Inflammatory macrophage (primary cell): Measurements from ENCODE around the gene VEGFB.

ENCODE experiments used
- DNase-seq, 2 donors: peaks; one replicate each; pipeline ENCODE4 v3.0.0-alpha.2; 2020 to 2022

VEGFB gene

GRCh38 chr11:64211181-64211872 lies 23.1 kb upstream of the VEGFB start:
- no peak for DNase-seq

- DNase-seq = no peak
These were observed 17.5 kb upstream of the VEGFB start for GRCh38 chr11:64216879-64217278.

GRCh38 chr11:64218628-64219353 lies 15.6 kb upstream of the VEGFB start:
- DNase-seq = no peak

- DNase-seq = no peak
These were observed 15.1 kb upstream of the VEGFB start for GRCh38 chr11:64219354-64219684.

- DNase-seq = no peak
These were observed 14.6 kb upstream of the VEGFB start for GRCh38 chr11:64219755-64220154.

GRCh38 chr11:64220271-64220670 lies 14.1 kb upstream of the VEGFB start:
- no peak for DNase-seq

GRCh38 chr11:64220798-64221197 lies 13.6 kb upstream of the VEGFB start:
- no peak for DNase-seq

- DNase-seq = no peak
These were observed 11.8 kb upstream of the VEGFB start for GRCh38 chr11:64222651-64223000.

GRCh38 chr11:64223001-64223651 lies 11.3 kb upstream of the VEGFB start:
- DNase-seq = no peak

- no peak for DNase-seq
These were observed 10.1 kb upstream of the VEGFB start for GRCh38 chr11:64224151-64224890.

GRCh38 chr11:64224891-64225607 lies 9.3 kb upstream of the VEGFB start:
- peak in 1 of 2 donors; percentile 55 for DNase-seq

- peak; percentile 92 to 94 for DNase-seq
These were observed 8.5 kb upstream of the VEGFB start, which contains the start of the genes NUDT22 and TRPT1 for GRCh38 chr11:64225608-64226506. Gene NUDT22, plus strand, starts transcription at chr11:64226274. Its CDS starts 379 bp downstream, at chr11:64226653. Gene TRPT1, minus strand, starts transcription at chr11:64226186. Its CDS starts 326 bp downstream, at chr11:64225860.

- peak; percentile 82 to 93 for DNase-seq
These were observed 7.8 kb upstream of the VEGFB start for GRCh38 chr11:64226507-64227051.

GRCh38 chr11:64227405-64227956 lies 6.9 kb upstream of the VEGFB start:
- no peak for DNase-seq

GRCh38 chr11:64229090-64229743 lies 5.2 kb upstream of the VEGFB start:
- no peak for DNase-seq

GRCh38 chr11:64229744-64230170 lies 4.6 kb upstream of the VEGFB start:
- DNase-seq = no peak

- peak; percentile 73 to 86 for DNase-seq
These were observed 4.0 kb upstream of the VEGFB start, which contains the start of gene DNAJC4 for GRCh38 chr11:64230171-64230984. Gene DNAJC4, plus strand, starts transcription at chr11:64230548. Its CDS starts 307 bp downstream, at chr11:64230855.

- DNase-seq = no peak
These were observed 3.4 kb upstream of the VEGFB start for GRCh38 chr11:64230985-64231365.

- no peak for DNase-seq
These were observed 2.8 kb upstream of the VEGFB start for GRCh38 chr11:64231546-64231945.
